ENCODE results near the gene SYT6.
A peak's percentile ranks its signal among the peaks of the same experiment; 100 is the strongest.

SYT6 gene

GRCh38 chr1:114153261-114154145, at the start of gene SYT6:
Gene SYT6, minus strand, starts transcription at chr1:114153869. Its CDS starts 97 bp downstream, at chr1:114153772.
- DNase-seq = peak; percentile 15 to 59 (median 24)

GRCh38 chr1:114201486-114201885, 47.8 kb upstream of the SYT6 start:
- DNase-seq = no peak

GRCh38 chr1:114199017-114199594, 45.4 kb upstream of the SYT6 start:
- no peak for DNase-seq

GRCh38 chr1:114196992-114197907, 43.6 kb upstream of the SYT6 start:
- no peak for DNase-seq

- DNase-seq = no peak
Measured at GRCh38 chr1:114195819-114196218, 42.1 kb upstream of the SYT6 start.

- no peak for DNase-seq
Measured at GRCh38 chr1:114192328-114192727, 38.7 kb upstream of the SYT6 start.

- DNase-seq = no peak
Measured at GRCh38 chr1:114189398-114189797, 35.7 kb upstream of the SYT6 start.

- DNase-seq = no peak
Measured at GRCh38 chr1:114181356-114181755, 27.7 kb upstream of the SYT6 start.

- DNase-seq = no peak
Measured at GRCh38 chr1:114180742-114181141, 27.1 kb upstream of the SYT6 start.

- no peak for DNase-seq
Measured at GRCh38 chr1:114178936-114179335, 25.3 kb upstream of the SYT6 start.

- DNase-seq = no peak
Measured at GRCh38 chr1:114177282-114177681, 23.6 kb upstream of the SYT6 start.

- no peak for DNase-seq
Measured at GRCh38 chr1:114176366-114176765, 22.7 kb upstream of the SYT6 start.

- DNase-seq = no peak
Measured at GRCh38 chr1:114173680-114174079, 20.0 kb upstream of the SYT6 start.

GRCh38 chr1:114169509-114169908, 15.8 kb upstream of the SYT6 start:
- DNase-seq = no peak

GRCh38 chr1:114167226-114167625, 13.6 kb upstream of the SYT6 start:
- no peak for DNase-seq

GRCh38 chr1:114164840-114165543, 11.3 kb upstream of the SYT6 start:
- DNase-seq = no peak

- DNase-seq = no peak
Measured at GRCh38 chr1:114159941-114160340, 6.3 kb upstream of the SYT6 start.

GRCh38 chr1:114157275-114157660, 3.6 kb upstream of the SYT6 start:
- no peak for DNase-seq

- DNase-seq = no peak
Measured at GRCh38 chr1:114156538-114157274, 3.0 kb upstream of the SYT6 start.

- DNase-seq = no peak
Measured at GRCh38 chr1:114155706-114156105, 2.0 kb upstream of the SYT6 start.

- peak; percentile 55 to 61 (median 59) for DNase-seq
Measured at GRCh38 chr1:114154963-114155322, 1.3 kb upstream of the SYT6 start.

Measured in suppressor macrophage treated with lipopolysaccharide for 1 hour (primary cell).